NCI-H128 (cell line): Measurements from ENCODE around the gene NF1.
"Not testable (repeated sequence)": the region's sequence is repeated elsewhere in the genome, so short reads cannot be mapped to it uniquely, and the experiment has no call there.

Source experiments
- DNase-seq: peaks from one replicate; lab custom pipeline; 2025; ENCODE audit not compliant: unreplicated experiment; lab: John Stamatoyannopoulos, UW

NF1 gene

GRCh38 chr17:31172388-31172787, 77.6 kb downstream of the NF1 start:
- no peak for DNase-seq

GRCh38 chr17:31174215-31174614, 79.4 kb downstream of the NF1 start:
- DNase-seq: no peak

GRCh38 chr17:31175237-31175636, 80.5 kb downstream of the NF1 start:
- DNase-seq: no peak

- DNase-seq: not testable (repeated sequence)
Measured at GRCh38 chr17:31176143-31176542, 81.4 kb downstream of the NF1 start.

GRCh38 chr17:31178951-31179350, 84.2 kb downstream of the NF1 start:
- DNase-seq: not testable (repeated sequence)

- DNase-seq: no peak
Measured at GRCh38 chr17:31195305-31195704, 100.5 kb downstream of the NF1 start.

GRCh38 chr17:31198026-31198425, 103.2 kb downstream of the NF1 start:
- DNase-seq: no peak

GRCh38 chr17:31198666-31199065, 103.9 kb downstream of the NF1 start:
- not testable (repeated sequence) for DNase-seq

GRCh38 chr17:31200287-31200686, 105.5 kb downstream of the NF1 start:
- no peak for DNase-seq

- no peak for DNase-seq
Measured at GRCh38 chr17:31202968-31203367, 108.2 kb downstream of the NF1 start.

- DNase-seq: no peak
Measured at GRCh38 chr17:31211352-31212012, 116.7 kb downstream of the NF1 start.

- DNase-seq: no peak
Measured at GRCh38 chr17:31216031-31216751, 121.4 kb downstream of the NF1 start.

GRCh38 chr17:31224366-31224765, 129.6 kb downstream of the NF1 start:
- no peak for DNase-seq

GRCh38 chr17:31225831-31226230, 131.1 kb downstream of the NF1 start:
- no peak for DNase-seq

GRCh38 chr17:31226373-31226772, 131.6 kb downstream of the NF1 start:
- DNase-seq: no peak

GRCh38 chr17:31226950-31227349, 132.2 kb downstream of the NF1 start:
- DNase-seq: no peak

- no peak for DNase-seq
Measured at GRCh38 chr17:31231852-31232251, 137.1 kb downstream of the NF1 start.

- no peak for DNase-seq
Measured at GRCh38 chr17:31235110-31235509, 140.3 kb downstream of the NF1 start.

- no peak for DNase-seq
Measured at GRCh38 chr17:31236137-31236536, 141.4 kb downstream of the NF1 start.

GRCh38 chr17:31236712-31237111, 141.9 kb downstream of the NF1 start:
- DNase-seq: no peak

GRCh38 chr17:31241116-31241515, 146.3 kb downstream of the NF1 start:
- no peak for DNase-seq

GRCh38 chr17:31248986-31249834, 154.4 kb downstream of the NF1 start:
- DNase-seq: no peak
